ENCODE measurements around the gene BANF1. TPM values are rescaled to one million over a fixed set of nuclear protein-coding genes. Genes with fewer than 3 reads are reported as not detected.

Gene BANF1
- total and polyA plus RNA-seq, 2 of the 13 experiments (the other 11 are each of a cell fraction or from before 2014, with no cell fraction given): 40.5 to 86.5 TPM

GRCh38 chr11:66045177-66045639 lies 42.9 kb downstream of the BANF1 start:
- Histone ChIP-seq H2AFZ (ENCODE audit: low read length) (no peak overlapping the region), H3K27ac (ENCODE audit: extremely low read length, insufficient read depth, low read length) (no peak overlapping the region), H3K79me2 (ENCODE audit: insufficient read depth, low read length) (no peaks in the 10 kb centered on the region), H3K4me3 (replicated peaks in 1 of 3; ENCODE audit: insufficient read depth in 1 of 3, low read depth in 2 of 3, low read length in 3 of 3) (peak overlapping the region in 1 of 3 experiments; percentile 22; a peak in 1 of 6 replicates), H3K4me1 (ENCODE audit: insufficient read depth, low read length) (peaks cover 22% of the 10 kb centered on the region), H4K20me1 (ENCODE audit: insufficient read depth, low read length) (no peaks in the 10 kb centered on the region), H3K27me3 (ENCODE audit: control insufficient read depth in 1 of 2, insufficient read depth in 2 of 2, low read length in 2 of 2) (peaks cover 6 to 47% of the 10 kb centered on the region in 2 experiments; a peak in 4 of 5 replicates), H3K4me2 (ENCODE audit: low read depth, low read length) (peak overlapping the region; percentile 54), H3K36me3 (replicated peaks in 1 of 2; ENCODE audit: control insufficient read depth in 1 of 2, insufficient read depth in 2 of 2, low read length in 2 of 2) (no peaks in the 10 kb centered on the region), H3K9me3 (ENCODE audit: low read length) (no peaks in the 10 kb centered on the region), H3K9ac (ENCODE audit: insufficient read depth, low read depth, low read length) (no peak overlapping the region)
- in situ Hi-C loops (cut with HindIII; ENCODE audit: extremely low pct_ligation_motif_present, low pct_unique_long_range_greater_than_20kb) (no loop called here), intact Hi-C loops (cut with micrococcal nuclease; ENCODE audit: unreplicated experiment) (no loop called here)
- ATAC-seq (peak; percentile 86), FAIRE-seq (peak; percentile 50), DNase-seq (ENCODE audit: low spot score) (peak; percentile 65)
- ChIA-PET POLR2A (interaction anchor here (0.6 to 1.3 kb wide), 4 partner anchors 8 to 17 kb away, joined by 3 to 5 read pairs (median 4); no protein-coding TSS in a partner anchor), CTCF (ENCODE audit: low intra/inter-chr PET ratio, low total read pairs) (interaction anchor here (1.1 to 1.6 kb wide), 2 partner anchors 23 to 56 kb away, joined by 3 to 8 read pairs; no protein-coding TSS in a partner anchor)
- WGBS (ENCODE audit: low lambda C conversion rate): no CpG with 5 or more reads among the region's 11 CpGs
- BruUV-seq (replicated peaks): no TSS peak
- TF ChIP-seq HBP1 (CRISPR knock-in tag; IDR thresholded peaks at IDR 0.05; ENCODE audit: low read depth) (no peak), DMAP1 (CRISPR knock-in tag; IDR thresholded peaks at IDR 0.05) (no peak), ATF1 (CRISPR knock-in tag; IDR thresholded peaks at IDR 0.05) (no peak), ZNF652 (CRISPR knock-in tag; IDR thresholded peaks at IDR 0.05; ENCODE audit: borderline replicate concordance, low read depth) (no peak), ZNF609 (CRISPR knock-in tag; IDR thresholded peaks at IDR 0.05; ENCODE audit: borderline replicate concordance) (no peak), ZNF550 (CRISPR knock-in tag; IDR thresholded peaks at IDR 0.05; ENCODE audit: borderline replicate concordance) (no peak), TOPORS (CRISPR knock-in tag; IDR thresholded peaks at IDR 0.05) (no peak), RAD21 (CRISPR knock-in tag; IDR thresholded peaks at IDR 0.05) (peak; percentile 38), FOXO4 (CRISPR knock-in tag; conservative IDR thresholded peaks at IDR 0.05) (no peak), ZNF572 (CRISPR knock-in tag; IDR thresholded peaks at IDR 0.05) (no peak), GLI4 (CRISPR knock-in tag; IDR thresholded peaks at IDR 0.05; ENCODE audit: borderline replicate concordance) (no peak), ZNF317 (CRISPR knock-in tag; IDR thresholded peaks at IDR 0.05) (no peak), PHF5A (CRISPR knock-in tag; IDR thresholded peaks at IDR 0.05; ENCODE audit: low read depth, unreplicated experiment) (no peak), PITX1 (CRISPR knock-in tag; IDR thresholded peaks at IDR 0.05) (no peak), SKI (IDR thresholded peaks at IDR 0.05; ENCODE audit: partially characterized antibody) (no peak), SP2 (CRISPR knock-in tag; IDR thresholded peaks at IDR 0.05) (no peak), SAP130 (CRISPR knock-in tag; IDR thresholded peaks at IDR 0.05; ENCODE audit: low read depth) (peak; percentile 42; the same call in 1 of the 2 replicates), MAFK (conservative IDR thresholded peaks at IDR 0.05 in 1 of 2, IDR thresholded peaks at IDR 0.05 in 1 of 2; ENCODE audit: low read length in 2 of 2) (no peak), ZNF589 (CRISPR knock-in tag; conservative IDR thresholded peaks at IDR 0.05) (no peak), HNF4A (CRISPR knock-in tag; IDR thresholded peaks at IDR 0.05) (no peak)

All from HepG2 (cell line).